GM19043 (cell line): Measurements from ENCODE around the gene ABCG8.

Source experiments
- ATAC-seq: cut with Tn5 transposase; IDR thresholded peaks from one replicate; pipeline ENCODE4 v1.9.1; 2021; ENCODE audit warnings: low read depth; ENCODE audit not compliant: unreplicated experiment

ABCG8 gene

GRCh38 chr2:43855292-43855691, 16.5 kb downstream of the ABCG8 start:
- ATAC-seq: no peak

GRCh38 chr2:43872151-43872550, 33.4 kb downstream of the ABCG8 start:
- no peak for ATAC-seq

- no peak for ATAC-seq
These were observed 36.1 kb downstream of the ABCG8 start for GRCh38 chr2:43874776-43875451.

GRCh38 chr2:43877782-43878464, 39.2 kb downstream of the ABCG8 start:
- ATAC-seq: peak; percentile 77

- ATAC-seq: no peak
These were observed 40.5 kb downstream of the ABCG8 start for GRCh38 chr2:43879261-43879660.

- no peak for ATAC-seq
These were observed 41.7 kb downstream of the ABCG8 start for GRCh38 chr2:43880471-43880870.

- ATAC-seq: no peak
These were observed 42.2 kb downstream of the ABCG8 start for GRCh38 chr2:43880952-43881351.

- ATAC-seq: no peak
These were observed 43.5 kb downstream of the ABCG8 start for GRCh38 chr2:43882312-43882711.

GRCh38 chr2:43884689-43885088, 45.9 kb downstream of the ABCG8 start:
- no peak for ATAC-seq

- ATAC-seq: no peak
These were observed 46.4 kb downstream of the ABCG8 start for GRCh38 chr2:43885132-43885632.

- ATAC-seq: no peak
These were observed 48.4 kb downstream of the ABCG8 start for GRCh38 chr2:43887176-43887575.

- ATAC-seq: no peak
These were observed 50.6 kb downstream of the ABCG8 start for GRCh38 chr2:43889416-43889815.

GRCh38 chr2:43890855-43891254, 52.1 kb downstream of the ABCG8 start:
- no peak for ATAC-seq

- no peak for ATAC-seq
These were observed 56.0 kb downstream of the ABCG8 start for GRCh38 chr2:43894743-43895142.

- ATAC-seq: no peak
These were observed 58.1 kb downstream of the ABCG8 start for GRCh38 chr2:43896906-43897305.

- no peak for ATAC-seq
These were observed 58.7 kb downstream of the ABCG8 start for GRCh38 chr2:43897492-43897891.

GRCh38 chr2:43898134-43898837, 59.5 kb downstream of the ABCG8 start:
- ATAC-seq: no peak

GRCh38 chr2:43898838-43899346, 60.1 kb downstream of the ABCG8 start:
- ATAC-seq: no peak

- no peak for ATAC-seq
These were observed 60.8 kb downstream of the ABCG8 start for GRCh38 chr2:43899589-43899988.

- no peak for ATAC-seq
These were observed 66.6 kb downstream of the ABCG8 start for GRCh38 chr2:43905371-43905803.

GRCh38 chr2:43905871-43906270, 67.1 kb downstream of the ABCG8 start:
- ATAC-seq: no peak
